Stimulated activated CD8-positive, alpha-beta memory T cell treated with anti-CD3 and anti-CD28 coated beads, Interleukin-2, amount 100 ng/mL, for 1 hour (primary cell): ENCODE data around the gene COL21A1.
"Not testable (repeated sequence)": the region's sequence is repeated elsewhere in the genome, so short reads cannot be mapped to it uniquely, and the experiment has no call there.

Experiments used
- DNase-seq, 2 donors: peaks; one replicate each; pipeline ENCODE4 v3.0.0-alpha.2; 2020; ENCODE audit warnings: low read depth in 2 of 2

Gene COL21A1

DNA sequence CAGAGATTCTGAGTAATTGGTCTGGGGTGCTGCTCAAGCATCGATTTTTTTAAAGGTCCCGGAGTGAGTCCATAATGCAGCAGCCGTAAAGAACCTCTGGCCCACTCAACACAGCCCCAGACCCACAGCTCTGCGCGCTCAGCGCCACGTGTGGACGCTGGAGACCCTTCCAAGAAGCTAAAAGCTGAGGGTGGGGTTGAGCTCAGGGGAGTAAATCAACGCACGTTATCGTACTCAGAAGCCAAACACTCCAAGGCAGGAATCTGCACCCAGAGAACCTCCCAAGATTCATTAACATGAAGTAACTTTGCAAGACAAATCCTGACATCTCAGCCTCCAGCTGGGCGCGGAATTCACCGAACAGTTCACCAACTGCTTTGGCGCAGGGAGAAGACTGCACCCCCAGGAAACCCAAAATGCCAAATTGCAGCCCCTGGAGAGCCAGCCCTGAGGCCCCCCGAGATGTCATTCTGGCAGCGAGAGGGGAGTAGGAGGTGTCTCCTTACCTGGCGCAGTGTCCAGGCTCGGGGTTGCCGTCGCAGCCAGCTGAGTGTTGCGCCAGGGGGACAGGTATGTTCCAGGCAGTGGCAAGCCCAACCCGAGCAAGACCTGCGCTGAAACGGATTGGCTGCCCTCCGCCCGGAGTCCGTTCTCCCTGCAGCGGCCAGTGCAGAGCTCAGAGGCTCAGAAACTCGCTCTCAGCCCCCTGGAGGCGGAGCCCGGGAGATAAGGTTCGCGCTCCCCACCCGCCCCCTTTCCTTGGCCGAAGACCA, at the start of gene COL21A1:
COL21A1 (minus strand) TSS at position 700 of the 773 bp plus-strand sequence. CDS start 64,962 bp downstream, outside the sequence.
- no peak for DNase-seq

DNA sequence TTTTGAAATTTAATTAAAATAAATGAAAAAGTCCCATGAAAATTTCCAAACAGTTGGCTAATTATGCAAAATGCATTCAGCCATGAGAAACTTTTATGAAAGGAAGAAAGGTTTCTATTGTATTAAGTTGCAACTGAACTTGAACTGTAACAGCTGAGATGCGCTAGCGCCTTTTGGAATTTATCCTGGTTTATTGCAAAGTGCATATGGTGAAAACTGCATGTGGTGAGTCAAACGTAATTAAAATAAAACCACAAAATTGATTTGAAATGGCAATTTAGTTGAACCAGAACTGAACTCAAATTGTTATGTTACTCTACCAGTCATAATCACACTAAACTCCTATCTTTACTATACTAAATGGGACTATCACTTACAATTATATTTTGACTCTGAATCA, 46.4 kb upstream of the COL21A1 start:
- DNase-seq: no peak

DNA sequence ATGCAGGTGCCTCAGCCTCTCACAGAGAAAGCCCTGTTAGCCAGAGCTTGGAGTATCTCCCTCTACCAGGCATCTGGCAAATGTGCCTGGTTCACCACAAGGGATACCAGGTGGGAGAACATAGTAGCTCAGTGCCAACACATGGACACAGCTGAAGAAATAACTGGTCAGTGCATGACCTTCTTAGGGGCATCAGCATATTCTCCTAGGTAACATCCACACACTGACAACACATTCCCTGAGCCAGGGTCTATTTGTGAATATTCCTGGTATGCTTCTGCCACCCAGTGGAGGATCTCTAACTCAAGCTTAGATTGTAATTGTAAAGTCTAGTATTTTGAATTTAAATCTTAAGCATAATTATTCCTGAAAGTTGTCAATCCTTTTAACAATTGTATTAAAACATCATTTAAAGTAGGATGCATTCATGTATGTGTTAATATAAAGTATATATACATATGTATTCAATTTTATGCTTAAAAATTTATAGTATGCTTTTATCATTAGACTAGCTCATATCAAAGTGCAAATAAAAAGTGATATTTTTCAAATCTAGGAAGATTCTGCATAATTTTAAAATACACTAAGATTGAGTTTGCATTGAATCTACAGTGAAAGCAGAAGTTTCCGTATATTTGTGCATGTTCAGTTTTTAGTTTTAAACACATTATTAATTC, 45.3 kb upstream of the COL21A1 start:
- no peak for DNase-seq

DNA sequence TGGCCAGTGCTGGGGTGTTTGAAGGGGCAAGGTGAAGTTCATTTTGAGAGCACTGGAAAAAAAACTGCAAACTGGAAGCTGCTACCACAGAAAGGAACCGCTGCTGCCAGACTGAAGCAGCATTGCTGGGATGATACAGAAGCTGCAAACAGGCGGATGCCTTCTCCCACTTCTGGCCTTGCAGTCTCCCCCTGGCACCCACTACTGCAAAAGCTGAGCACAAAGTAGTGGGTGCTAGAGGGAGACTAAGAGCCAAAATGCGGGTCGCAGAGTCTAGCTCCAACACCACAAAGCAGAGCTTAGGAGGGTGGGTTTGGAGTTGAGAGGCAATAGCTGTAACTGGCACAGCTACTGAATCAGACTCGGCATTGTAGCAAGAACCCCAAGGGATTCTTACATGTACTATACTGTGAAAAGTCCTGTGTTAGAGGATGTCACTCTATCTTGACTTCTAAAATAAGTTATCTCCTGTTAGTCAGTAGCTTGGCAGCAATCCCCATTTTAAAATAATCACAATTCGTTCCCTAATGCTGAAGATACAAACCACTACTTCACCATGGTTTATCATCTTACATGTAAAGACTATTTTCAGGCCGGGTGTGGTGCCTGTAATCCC, 44.0 kb upstream of the COL21A1 start:
- DNase-seq: no peak

DNA sequence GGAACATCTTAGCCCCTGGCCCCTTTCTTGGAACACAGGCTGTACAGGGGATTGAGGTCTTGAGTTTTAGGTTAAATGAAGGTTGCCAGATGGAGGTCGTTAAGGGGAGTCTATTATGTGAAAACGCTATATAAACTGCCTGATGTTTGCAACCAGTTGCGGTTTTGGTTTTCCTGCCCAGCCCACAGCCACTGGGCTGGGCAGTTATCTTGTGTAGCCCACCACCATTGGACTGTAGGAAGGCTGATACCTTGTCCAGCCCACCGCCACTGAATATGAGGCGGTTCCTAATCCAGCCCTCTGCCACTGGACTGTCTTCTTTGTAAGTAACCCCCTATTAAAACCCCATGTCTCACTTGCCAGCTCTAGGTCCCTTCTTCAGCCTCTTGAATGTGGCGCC, 42.3 kb upstream of the COL21A1 start:
- DNase-seq: no peak

DNA sequence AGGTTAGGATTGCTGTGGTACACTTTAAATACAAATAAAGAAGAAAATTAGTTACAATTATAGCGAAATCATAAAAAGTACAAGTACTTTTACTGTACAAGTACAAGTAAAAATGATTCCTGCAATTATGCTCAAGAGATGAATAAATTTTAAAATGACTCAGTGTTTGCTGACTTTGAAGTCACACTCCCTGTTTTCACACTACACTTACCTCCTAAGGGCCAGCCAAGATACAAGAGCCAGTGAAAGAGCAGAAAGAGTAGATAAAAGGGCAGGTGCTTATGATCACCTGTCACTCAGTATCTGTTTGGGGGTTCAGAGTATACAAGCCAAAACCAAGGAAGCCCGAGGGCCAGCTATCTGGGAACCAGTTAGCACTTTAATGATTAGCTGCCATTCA, 41.0 kb upstream of the COL21A1 start:
- DNase-seq: no peak

DNA sequence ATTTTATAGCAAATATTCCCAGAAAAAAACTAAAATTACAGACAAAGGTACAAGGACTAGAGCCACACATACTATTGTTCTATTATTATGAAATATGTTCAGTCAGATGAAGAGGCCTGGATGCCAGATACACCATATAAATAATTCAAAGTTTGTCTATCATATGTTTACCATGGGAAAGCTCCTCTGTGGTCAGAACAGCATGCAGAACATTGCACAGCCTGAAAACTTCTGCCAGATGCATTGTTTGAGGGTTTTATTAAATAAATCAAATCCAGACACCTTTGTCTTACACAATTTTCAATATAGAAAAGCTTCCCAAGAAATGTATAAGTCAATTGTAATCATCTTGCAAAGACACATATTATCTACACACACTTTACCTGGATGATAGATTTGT, 35.0 kb upstream of the COL21A1 start:
- DNase-seq: no peak

DNA sequence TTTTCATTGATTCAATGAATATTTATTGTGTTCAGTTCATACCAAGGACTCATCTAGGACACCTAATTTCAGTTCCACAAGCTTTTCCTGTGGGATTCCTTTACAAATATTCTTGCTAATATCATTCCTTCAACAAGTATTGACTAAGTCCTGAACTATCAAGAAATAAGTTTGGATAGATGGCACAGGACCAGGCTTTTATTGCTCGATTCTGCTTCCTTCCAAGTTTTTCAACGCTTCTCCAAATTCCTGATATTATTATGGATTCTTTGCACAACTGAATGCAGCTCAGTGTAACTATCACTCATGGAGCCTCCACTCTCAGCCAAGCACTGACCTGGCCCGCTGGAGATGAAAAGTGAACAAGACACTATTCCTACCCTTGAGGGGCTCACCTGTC, 32.7 kb upstream of the COL21A1 start:
- no peak for DNase-seq

DNA sequence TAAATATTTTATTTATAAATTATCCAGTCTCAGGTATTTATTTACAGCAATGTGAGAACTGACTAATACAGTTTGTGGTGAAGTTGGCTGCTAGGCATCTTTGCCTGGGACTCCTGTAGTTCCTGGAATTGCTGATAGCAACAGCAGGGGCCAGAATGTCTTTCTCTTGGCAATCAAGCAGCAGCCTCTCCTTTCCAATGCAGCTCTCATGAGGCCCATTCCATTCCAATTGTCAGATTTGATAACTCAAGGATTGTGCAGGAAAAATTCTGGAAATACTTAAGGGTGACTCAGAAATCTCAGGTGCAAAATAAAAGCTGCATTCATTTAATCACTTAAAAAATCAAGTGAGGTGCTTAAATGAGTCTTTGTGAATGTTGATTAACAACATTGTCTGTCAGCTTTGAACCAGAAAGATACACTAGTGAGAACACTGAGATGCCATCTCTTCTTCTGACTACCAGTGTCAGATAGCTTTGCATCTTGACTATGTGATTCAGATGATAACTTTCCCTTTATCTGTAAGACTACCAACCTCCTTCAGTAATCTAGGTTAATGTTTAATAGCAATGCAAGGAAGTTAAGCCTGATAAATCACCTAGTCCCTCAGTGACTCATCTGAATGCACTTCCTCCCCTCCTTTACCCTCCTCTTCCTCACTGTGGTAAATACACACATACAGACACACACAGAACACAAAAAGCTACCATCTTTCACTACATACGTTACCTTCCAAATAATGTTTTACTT, 32.1 kb upstream of the COL21A1 start:
- no peak for DNase-seq

DNA sequence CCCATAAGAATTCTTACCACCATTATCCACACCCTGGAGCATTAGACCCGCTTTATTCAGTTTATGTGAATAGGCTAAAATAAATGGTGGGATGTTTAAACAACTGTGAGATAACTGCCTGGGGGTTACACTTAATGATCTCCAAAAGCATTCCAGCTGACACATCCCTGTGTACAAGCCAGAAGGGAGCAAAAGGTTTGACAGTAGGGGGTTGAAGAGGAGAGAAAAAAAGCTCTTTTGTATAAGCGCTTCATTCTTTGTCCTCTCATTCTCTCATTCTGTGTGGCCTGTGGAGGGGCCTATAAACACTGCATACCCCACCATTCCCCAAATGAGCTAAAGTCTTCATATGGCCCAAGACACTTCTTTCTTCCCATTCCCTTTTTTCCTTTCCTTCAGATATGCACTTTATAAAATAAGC, 30.8 kb upstream of the COL21A1 start:
- DNase-seq: no peak

DNA sequence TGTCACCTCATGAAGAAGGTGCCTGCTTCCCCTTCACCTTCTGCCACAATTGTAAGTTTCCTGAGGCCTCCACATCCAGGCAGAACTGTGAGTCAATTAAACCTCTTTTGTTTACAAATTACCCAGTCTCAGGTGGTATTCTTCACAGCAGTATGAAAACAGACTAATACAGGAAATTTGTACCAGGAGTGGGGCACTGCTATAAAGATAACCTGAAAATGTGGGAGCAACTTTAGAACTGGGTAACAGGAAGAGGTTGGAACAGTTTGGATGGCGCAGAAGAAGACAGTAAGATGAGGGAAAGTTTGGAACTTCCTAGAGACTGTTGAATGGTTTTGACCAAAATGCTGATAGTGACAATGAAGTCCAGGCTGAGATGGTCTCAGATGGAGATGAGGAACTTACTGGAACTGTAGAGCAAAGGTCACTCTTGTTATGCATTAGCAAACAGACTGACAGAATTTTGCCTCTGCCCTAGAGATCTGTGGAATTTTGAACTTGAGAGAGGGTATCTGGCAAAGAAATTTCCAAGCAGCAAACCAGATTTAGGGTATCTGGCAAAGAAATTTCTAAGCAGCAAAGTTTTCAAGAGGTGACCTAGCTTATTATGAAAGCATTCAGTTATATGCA, 23.5 kb upstream of the COL21A1 start:
- no peak for DNase-seq

DNA sequence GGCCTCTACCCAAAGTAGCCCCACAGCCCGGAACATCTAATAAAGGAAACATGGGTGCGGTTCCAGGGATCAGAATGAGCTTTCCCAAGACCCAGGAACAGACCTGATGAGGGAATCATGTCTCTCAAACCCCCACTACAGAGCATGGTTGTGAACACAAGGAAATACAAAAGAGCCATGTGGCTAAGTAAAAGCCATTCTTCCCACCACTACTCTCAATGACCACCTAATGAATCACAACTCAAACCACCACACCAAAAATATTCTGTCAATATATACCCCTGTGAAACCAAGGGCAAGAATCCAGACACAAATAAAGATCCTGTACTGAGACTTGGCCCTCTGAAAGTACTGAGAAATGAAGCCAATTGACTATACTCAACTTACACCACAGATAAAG, 20.9 kb upstream of the COL21A1 start:
- no peak for DNase-seq

DNA sequence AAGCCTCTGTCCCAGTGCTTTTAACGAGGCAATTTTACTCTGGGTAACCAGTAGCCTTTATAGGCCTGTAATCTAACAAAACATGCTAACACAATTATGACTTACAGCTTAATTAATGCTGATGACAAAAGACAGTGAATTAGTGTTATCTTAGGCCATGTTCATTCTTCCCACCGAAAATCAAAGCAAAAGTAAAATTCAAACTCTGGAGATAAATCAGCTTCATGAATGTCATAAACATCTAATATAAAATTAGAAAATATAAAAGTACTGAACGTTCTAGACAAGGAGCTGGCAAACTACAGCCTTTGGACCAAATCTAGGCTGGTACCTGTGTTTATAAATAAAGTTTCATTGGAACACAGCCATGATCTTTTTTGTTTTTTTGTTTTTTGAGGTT, 18.6 kb upstream of the COL21A1 start:
- no peak for DNase-seq

DNA sequence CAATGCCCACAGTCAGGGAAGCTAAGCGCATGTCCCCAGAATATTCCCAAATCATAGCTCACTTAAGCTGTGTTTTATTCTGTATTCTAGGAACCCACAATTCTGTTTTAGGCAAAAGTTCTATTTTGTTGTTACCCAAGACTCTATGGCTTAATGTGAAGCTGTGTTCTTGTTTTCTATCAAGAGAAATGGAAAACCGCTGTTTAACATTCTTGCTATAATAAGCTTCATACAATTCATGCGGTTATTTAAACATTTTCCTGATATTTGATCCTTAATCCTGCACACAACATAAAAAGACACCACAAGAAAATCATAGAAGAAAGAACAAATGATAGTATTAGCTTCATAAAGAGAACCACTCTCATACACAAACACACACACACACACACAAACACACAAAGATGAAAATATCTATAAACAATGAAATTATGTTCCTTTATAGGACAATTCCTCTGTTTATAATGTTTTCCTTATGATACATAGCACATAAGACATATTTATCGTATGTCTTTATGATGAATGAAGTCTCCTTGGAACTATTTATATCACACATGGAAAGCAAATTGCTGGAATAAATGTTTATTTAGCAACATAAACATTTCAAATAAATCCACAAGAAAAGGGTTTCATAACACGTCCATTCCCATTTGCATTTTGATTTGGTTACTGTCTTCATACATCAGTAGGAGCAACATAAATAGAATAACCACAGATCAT, 16.4 kb upstream of the COL21A1 start:
- no peak for DNase-seq

DNA sequence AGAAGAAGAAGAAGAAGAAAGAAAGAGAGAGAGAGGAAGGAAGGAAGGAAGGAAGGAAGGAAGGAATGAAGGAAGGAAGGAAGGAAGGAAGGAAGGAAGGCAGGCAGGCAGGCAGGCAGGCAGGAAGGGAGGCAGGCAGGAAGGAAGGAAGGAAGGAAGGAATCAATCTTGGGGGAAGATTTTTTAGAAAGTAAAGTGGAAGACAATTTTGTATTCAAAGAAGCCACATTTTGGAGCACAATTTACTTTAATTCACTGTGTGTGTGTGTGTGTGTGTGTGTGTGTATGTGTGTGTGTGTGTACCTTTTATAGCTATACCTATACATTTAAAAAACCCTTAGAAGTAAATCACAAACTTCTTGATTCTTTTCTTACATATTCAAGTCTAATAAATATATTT, 13.2 kb upstream of the COL21A1 start:
- DNase-seq: not testable (repeated sequence)

DNA sequence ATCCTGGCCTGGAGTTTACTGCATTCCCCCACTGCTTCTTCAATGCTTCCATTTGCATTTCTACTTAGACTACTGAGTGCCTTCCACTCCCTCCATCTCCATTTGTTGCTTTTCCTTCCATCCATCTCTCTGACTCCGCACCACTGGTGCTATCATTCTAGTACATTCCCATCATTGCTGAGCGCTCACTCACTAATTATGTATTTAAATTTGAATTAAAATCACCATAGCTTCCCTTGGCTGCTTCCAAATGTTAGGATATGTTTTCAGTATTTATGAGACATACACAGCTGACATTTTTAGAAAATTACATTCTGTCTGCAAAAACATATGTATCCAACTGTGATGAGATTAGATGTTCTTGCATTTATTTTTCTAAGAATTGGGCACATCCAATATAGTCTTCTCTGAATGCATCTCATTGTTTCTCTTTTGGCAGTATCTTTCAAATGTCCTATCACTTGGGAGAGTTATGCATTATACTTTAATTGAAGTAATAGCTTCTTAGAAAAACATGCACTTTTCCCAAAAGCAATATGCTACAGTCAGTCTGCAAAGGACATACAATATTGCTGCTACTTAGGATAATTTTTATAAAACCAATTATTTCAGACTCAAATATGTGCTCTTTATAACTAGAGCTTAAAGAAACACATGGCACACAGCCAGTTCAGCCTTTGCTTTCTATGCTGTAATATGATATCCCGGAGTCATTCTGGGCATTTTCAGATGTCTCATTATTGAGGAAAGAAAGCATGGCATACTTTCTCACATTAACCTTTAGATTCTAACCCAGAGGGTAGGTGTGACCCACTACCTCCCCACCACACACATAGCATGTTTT, 12.1 kb upstream of the COL21A1 start:
- no peak for DNase-seq

DNA sequence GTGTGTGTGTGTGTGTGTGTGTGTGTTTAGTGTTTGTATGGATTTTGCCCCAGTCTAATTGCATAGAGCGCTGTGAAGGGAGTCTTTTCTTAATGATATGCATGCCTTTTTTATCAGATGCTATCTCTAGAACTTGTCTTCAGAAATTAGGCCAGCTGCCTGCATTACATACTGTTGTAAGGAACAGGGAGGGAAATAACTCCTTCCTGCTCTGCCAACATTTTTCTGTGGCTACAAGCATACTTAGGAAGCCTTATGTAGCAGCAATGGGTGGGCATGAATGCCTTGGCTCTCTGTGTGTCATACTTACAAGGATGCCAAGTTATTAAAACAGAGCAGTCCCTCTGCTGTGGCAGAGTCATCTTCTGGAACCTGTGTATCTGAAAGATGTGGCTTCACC, 8.0 kb upstream of the COL21A1 start:
- DNase-seq: no peak

DNA sequence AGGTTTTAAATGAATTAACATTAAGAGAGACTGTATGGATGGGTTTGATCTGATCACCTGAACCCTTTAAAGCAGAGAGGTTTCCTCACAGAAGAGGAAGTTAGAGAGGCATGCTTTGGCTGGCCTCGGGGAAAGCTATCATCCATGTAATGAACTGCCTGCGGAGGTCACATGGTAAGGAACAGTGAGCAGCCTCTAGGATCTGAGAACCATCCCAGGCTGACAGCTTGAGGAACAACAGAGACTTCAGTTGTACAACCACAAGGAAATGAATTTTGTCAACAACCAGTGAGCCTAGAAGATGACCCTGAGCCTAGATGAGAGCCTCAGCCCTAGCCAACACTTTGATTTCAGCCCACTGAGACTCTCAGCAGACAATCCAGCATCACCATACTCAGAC, 2.9 kb upstream of the COL21A1 start:
- DNase-seq: no peak

DNA sequence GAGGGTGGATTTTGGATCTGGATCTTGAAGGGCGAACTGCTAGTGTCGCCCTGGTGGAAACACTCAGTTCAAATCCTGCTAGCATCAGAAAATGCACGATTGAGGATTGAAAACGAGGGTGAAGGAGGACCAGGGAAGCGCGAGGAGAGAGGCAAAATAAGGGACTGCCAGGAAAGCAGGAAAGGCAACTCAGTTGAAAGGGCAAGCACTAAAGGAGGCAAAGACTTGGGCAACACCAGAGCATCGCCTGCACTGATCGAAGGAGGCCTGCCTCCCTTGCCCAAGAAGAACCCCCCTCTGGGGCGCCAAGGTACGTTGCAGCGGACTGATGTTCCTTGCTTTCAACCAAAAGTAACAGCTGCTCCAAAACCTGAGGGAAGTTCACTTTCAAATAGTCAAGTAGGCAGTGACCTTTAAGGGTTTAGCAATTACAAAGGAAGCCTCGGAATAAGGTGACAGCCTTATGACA, 308 bp upstream of the COL21A1 start:
- DNase-seq: no peak

DNA sequence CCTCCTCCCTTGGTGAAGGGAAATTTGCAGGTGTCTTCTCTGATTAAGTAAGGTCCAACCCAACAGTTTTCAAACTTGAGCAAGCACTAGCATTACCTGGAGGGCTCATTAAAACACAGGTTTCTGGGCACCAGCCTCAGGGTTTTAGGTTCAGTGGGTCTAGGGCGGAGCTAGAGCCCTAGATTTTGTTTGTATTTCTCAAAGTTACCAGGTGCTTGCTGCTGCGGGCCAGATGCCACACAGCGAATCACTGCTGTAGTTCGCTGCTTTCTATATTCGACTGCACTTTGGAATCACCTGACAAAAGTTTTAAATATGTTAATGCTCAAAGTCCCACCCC, 869 bp downstream of the COL21A1 start:
- no peak for DNase-seq
